ENCODE data around the gene CASP7. TPM values are rescaled to one million over a fixed set of nuclear protein-coding genes. Genes with fewer than 3 reads are reported as not detected.

The CASP7 gene
- total and polyA plus RNA-seq, 10 of the 15 experiments (the other 5 are each of a cell fraction or from before 2014, with no cell fraction given), result 23.7 to 34.4 (median 28.7) TPM

DNA sequence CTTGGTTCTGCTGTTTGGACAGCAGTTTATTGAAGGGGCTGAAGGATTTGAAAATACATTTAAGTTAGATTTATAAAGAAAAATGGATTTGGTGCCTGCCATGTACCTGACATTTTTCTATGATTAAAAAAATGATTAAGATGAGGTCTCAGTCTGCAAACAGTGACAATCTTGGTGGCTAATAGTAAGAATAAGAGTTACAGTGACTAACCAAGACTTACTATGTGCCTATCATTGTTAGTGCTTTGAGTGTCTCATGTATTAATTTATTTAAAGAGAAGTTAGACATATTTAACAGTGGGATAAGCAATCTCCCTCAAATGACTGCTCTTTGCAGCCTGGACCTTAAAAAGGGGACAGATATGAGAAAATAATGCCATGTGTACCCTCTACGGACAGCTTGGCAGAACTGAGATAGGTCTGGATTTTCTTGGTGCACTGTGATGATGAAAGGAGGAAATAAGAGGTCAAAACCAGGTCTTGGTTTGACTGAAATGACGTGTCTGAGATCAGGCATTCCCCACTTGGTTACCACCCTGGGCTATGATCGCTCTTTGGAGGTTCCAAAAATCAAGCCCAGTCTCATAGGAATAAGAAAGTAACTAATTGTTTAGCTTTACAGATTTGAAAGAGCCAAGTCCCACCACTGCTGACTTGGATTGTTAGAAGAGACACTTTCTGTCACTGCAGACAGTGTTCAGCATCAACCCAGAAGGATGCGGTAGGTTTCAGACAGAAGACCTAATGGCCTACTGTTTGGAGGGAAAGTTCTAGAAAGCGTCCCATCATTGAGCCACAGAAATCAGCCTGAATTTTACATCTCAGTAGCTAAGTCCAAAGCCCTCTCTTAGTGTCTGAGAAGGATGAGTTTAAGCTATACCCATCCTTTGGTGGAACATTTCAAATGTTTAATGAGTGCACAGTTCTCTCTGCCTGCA lies 2.1 kb downstream of the CASP7 start (continued):
- TF ChIP-seq ELK1 (IDR thresholded peaks at IDR 0.05; ENCODE audit: low read depth, low read length) (no peak), GABPA (IDR thresholded peaks at IDR 0.05; ENCODE audit: low read depth) (no peak), E2F4 (IDR thresholded peaks at IDR 0.05; ENCODE audit: low read depth, low read length) (no peak), MYC (IDR thresholded peaks at IDR 0.05; ENCODE audit: insufficient read depth, insufficient read length, insufficient replicate concordance, low read length, severe bottlenecking) (no peak), NFIC (IDR thresholded peaks at IDR 0.05; ENCODE audit: low read depth, low read length) (peak; percentile 96), ATF7 (IDR thresholded peaks at IDR 0.05; ENCODE audit: low read depth) (peak; percentile 90), IKZF1 (conservative IDR thresholded peaks at IDR 0.05) (peak; percentile 93), NR2C2 (IDR thresholded peaks at IDR 0.05; ENCODE audit: borderline replicate concordance, control insufficient read depth, insufficient read length, low read depth) (no peak), RCOR1 (conservative IDR thresholded peaks at IDR 0.05; ENCODE audit: low read depth, low read length) (peak; percentile 82; the same call in 1 of the 2 replicates), ZNF274 (IDR thresholded peaks at IDR 0.05; ENCODE audit: insufficient read depth, insufficient read length) (no peak), CBX5 (IDR thresholded peaks at IDR 0.05; ENCODE audit: low read depth) (peak; percentile 26; the same call in 1 of the 2 replicates), HCFC1 (IDR thresholded peaks at IDR 0.05; ENCODE audit: low read length) (no peak), BMI1 (IDR thresholded peaks at IDR 0.05; ENCODE audit: borderline replicate concordance) (peak; percentile 66; the same call in 1 of the 2 replicates), STAT1 (conservative IDR thresholded peaks at IDR 0.05) (no peak), TCF7 (IDR thresholded peaks at IDR 0.05; ENCODE audit: borderline replicate concordance) (no peak)
- TF ChIP-seq, protein P1, sequence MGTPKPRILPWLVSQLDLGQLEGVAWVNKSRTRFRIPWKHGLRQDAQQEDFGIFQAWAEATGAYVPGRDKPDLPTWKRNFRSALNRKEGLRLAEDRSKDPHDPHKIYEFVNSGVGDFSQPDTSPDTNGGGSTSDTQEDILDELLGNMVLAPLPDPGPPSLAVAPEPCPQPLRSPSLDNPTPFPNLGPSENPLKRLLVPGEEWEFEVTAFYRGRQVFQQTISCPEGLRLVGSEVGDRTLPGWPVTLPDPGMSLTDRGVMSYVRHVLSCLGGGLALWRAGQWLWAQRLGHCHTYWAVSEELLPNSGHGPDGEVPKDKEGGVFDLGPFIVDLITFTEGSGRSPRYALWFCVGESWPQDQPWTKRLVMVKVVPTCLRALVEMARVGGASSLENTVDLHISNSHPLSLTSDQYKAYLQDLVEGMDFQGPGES (IDR thresholded peaks at IDR 0.05), result no peak
- TF ChIP-seq, protein P2, sequence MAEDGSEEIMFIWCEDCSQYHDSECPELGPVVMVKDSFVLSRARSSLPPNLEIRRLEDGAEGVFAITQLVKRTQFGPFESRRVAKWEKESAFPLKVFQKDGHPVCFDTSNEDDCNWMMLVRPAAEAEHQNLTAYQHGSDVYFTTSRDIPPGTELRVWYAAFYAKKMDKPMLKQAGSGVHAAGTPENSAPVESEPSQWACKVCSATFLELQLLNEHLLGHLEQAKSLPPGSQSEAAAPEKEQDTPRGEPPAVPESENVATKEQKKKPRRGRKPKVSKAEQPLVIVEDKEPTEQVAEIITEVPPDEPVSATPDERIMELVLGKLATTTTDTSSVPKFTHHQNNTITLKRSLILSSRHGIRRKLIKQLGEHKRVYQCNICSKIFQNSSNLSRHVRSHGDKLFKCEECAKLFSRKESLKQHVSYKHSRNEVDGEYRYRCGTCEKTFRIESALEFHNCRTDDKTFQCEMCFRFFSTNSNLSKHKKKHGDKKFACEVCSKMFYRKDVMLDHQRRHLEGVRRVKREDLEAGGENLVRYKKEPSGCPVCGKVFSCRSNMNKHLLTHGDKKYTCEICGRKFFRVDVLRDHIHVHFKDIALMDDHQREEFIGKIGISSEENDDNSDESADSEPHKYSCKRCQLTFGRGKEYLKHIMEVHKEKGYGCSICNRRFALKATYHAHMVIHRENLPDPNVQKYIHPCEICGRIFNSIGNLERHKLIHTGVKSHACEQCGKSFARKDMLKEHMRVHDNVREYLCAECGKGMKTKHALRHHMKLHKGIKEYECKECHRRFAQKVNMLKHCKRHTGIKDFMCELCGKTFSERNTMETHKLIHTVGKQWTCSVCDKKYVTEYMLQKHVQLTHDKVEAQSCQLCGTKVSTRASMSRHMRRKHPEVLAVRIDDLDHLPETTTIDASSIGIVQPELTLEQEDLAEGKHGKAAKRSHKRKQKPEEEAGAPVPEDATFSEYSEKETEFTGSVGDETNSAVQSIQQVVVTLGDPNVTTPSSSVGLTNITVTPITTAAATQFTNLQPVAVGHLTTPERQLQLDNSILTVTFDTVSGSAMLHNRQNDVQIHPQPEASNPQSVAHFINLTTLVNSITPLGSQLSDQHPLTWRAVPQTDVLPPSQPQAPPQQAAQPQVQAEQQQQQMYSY (CRISPR knock-in tag; IDR thresholded peaks at IDR 0.05), result no peak
- TF ChIP-seq, protein P3, sequence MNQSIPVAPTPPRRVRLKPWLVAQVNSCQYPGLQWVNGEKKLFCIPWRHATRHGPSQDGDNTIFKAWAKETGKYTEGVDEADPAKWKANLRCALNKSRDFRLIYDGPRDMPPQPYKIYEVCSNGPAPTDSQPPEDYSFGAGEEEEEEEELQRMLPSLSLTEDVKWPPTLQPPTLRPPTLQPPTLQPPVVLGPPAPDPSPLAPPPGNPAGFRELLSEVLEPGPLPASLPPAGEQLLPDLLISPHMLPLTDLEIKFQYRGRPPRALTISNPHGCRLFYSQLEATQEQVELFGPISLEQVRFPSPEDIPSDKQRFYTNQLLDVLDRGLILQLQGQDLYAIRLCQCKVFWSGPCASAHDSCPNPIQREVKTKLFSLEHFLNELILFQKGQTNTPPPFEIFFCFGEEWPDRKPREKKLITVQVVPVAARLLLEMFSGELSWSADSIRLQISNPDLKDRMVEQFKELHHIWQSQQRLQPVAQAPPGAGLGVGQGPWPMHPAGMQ (IDR thresholded peaks at IDR 0.05; ENCODE audit: borderline replicate concordance), result no peak
- TF ChIP-seq, protein P4, sequence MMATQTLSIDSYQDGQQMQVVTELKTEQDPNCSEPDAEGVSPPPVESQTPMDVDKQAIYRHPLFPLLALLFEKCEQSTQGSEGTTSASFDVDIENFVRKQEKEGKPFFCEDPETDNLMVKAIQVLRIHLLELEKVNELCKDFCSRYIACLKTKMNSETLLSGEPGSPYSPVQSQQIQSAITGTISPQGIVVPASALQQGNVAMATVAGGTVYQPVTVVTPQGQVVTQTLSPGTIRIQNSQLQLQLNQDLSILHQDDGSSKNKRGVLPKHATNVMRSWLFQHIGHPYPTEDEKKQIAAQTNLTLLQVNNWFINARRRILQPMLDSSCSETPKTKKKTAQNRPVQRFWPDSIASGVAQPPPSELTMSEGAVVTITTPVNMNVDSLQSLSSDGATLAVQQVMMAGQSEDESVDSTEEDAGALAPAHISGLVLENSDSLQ (IDR thresholded peaks at IDR 0.05), result no peak; the same call in 1 of the 2 replicates
